ENCODE results near the gene ABHD17C.

DNA sequence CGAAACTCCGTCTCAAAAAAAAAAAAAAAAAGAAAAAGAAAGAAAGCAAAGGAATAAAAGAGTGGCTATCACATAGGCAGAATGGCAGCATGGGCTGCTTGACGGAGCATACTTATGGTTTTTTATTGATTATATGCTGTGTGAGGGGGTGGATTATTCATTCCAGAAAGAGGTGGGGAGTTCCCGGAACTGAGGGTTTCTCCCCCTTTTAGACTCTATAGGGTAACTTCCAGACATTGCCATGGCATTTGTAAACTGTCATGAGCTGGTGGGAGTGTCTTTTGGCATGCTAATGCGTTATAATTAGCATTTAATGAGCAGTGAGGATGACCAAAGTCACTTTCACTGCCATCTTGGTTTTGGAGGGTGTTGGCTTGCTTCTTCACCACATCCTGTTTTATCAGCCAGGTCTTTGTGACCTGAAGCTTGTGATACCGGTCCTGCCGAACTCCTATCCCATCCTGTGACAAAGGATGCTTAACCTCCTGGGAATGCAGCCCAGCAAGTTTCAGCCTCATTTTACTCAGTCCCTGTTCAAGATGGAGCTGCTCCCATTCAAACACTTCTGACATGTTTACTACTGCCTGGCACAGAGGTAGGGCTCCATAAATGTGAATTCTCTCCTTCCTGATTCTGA lies 15.8 kb upstream of the ABHD17C start:
- TF ChIP-seq, protein P1, sequence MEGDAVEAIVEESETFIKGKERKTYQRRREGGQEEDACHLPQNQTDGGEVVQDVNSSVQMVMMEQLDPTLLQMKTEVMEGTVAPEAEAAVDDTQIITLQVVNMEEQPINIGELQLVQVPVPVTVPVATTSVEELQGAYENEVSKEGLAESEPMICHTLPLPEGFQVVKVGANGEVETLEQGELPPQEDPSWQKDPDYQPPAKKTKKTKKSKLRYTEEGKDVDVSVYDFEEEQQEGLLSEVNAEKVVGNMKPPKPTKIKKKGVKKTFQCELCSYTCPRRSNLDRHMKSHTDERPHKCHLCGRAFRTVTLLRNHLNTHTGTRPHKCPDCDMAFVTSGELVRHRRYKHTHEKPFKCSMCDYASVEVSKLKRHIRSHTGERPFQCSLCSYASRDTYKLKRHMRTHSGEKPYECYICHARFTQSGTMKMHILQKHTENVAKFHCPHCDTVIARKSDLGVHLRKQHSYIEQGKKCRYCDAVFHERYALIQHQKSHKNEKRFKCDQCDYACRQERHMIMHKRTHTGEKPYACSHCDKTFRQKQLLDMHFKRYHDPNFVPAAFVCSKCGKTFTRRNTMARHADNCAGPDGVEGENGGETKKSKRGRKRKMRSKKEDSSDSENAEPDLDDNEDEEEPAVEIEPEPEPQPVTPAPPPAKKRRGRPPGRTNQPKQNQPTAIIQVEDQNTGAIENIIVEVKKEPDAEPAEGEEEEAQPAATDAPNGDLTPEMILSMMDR (optimal IDR thresholded peaks at IDR 0.05 in 1 of 3, IDR thresholded peaks at IDR 0.05 in 1 of 3, conservative IDR thresholded peaks at IDR 0.05 in 1 of 3; ENCODE audit: extremely low read depth in 1 of 3, insufficient read depth in 2 of 3, low read length in 3 of 3) = no peak
- TF ChIP-seq EZH2 (IDR thresholded peaks at IDR 0.05; ENCODE audit: low read length) = no peak

Data from keratinocyte (primary cell).